ENCODE measurements around the gene SPNS3. TPM values are rescaled to one million over a fixed set of nuclear protein-coding genes. Genes with fewer than 3 reads are reported as not detected.

The SPNS3 gene
- total and polyA plus RNA-seq, 2 of the 8 experiments (the other 6 are each of a cell fraction or from before 2014, with no cell fraction given) = not detected

- no peaks in the 10 kb centered on the region for H3K36me3 ChIP-seq (ENCODE audit: control insufficient read depth in 2 of 4, insufficient read depth in 4 of 4, low read length in 3 of 4)
- H3K18ac ChIP-seq (ENCODE audit: extremely low read depth, low read length) = no peak overlapping the region
- ChIA-PET CTCF (ENCODE audit: partially characterized antibody) (interaction anchor here (0.8 to 1.0 kb wide), 4 partner anchors 12 to 55 kb away, joined by 3 read pairs; no protein-coding TSS in a partner anchor), POLR2A (ENCODE audit: partially characterized antibody) (interaction anchor here (0.6 kb wide), 1 partner anchor 68 kb away, joined by 3 read pairs; no protein-coding TSS in a partner anchor)
- no peak overlapping the region for H2BK120ac ChIP-seq (replicated peaks; ENCODE audit: low read depth, low read length)
- WGBS, 2 experiments (ENCODE audit: extremely low coverage in 1 of 2, insufficient coverage in 1 of 2, insufficient read length in 1 of 2, insufficient replicate concordance in 2 of 2, low coverage in 1 of 2, low lambda C conversion rate in 2 of 2, missing lambda C conversion rate in 1 of 2) = 91% methylated on average over 14 of the region's 14 CpGs; no CpG with 5 or more reads in 1 of the 2 experiments
- H3K27ac ChIP-seq (ENCODE audit: low read depth, low read length) = no peak overlapping the region
- H4K8ac ChIP-seq (ENCODE audit: extremely low read depth, insufficient read depth, low read length) = no peak overlapping the region
- no peak overlapping the region for H3K14ac ChIP-seq (ENCODE audit: insufficient read length)
- H2BK5ac ChIP-seq (ENCODE audit: low read depth, low read length) = no peak overlapping the region
- no peak overlapping the region for H4K5ac ChIP-seq (ENCODE audit: insufficient read length, low read depth, low read length)
- no peak overlapping the region for H3K4me3 ChIP-seq (ENCODE audit: extremely low read depth in 1 of 4, insufficient read depth in 2 of 4, low read depth in 3 of 4, low read length in 4 of 4)
- no peak overlapping the region for H4K91ac ChIP-seq (replicated peaks; ENCODE audit: insufficient read length, low read length)
- H3K9me3 ChIP-seq (ENCODE audit: insufficient read depth in 2 of 2, low read depth in 1 of 2, low read length in 1 of 2) = no peaks in the 10 kb centered on the region
- H3K23ac ChIP-seq (ENCODE audit: insufficient read length) = no peak overlapping the region
- no peak overlapping the region for H3K4me2 ChIP-seq (ENCODE audit: insufficient read depth in 1 of 2, low read depth in 2 of 2, low read length in 2 of 2)
- H4K20me1 ChIP-seq (replicated peaks in 1 of 2; ENCODE audit: control insufficient read depth in 1 of 2, insufficient read depth in 2 of 2, low read length in 2 of 2) = no peaks in the 10 kb centered on the region
- H2BK15ac ChIP-seq (ENCODE audit: low read length) = no peak overlapping the region
- H3K23me2 ChIP-seq (ENCODE audit: low read depth, low read length) = no peaks in the 10 kb centered on the region
- H2AFZ ChIP-seq (ENCODE audit: low read length) = no peak overlapping the region
- no peak overlapping the region for H3K4ac ChIP-seq (replicated peaks; ENCODE audit: insufficient read length, low read depth, low read length)
- no peaks in the 10 kb centered on the region for H3K27me3 ChIP-seq (replicated peaks in 1 of 4; ENCODE audit: control insufficient read depth in 3 of 4, extremely low read depth in 1 of 4, insufficient read depth in 3 of 4, low read length in 3 of 4)
- H3K9ac ChIP-seq (replicated peaks in 1 of 4; ENCODE audit: extremely low read depth in 1 of 4, low read depth in 3 of 4, low read length in 3 of 4) = no peak overlapping the region
- no peak overlapping the region for H3K56ac ChIP-seq (replicated peaks; ENCODE audit: insufficient read length, low read depth, low read length)
- no peak overlapping the region for H2BK20ac ChIP-seq (ENCODE audit: low read length)
- no peaks in the 10 kb centered on the region for H3K79me2 ChIP-seq (ENCODE audit: control insufficient read depth in 1 of 2, insufficient read depth in 2 of 2, low read length in 2 of 2)
- H3K4me1 ChIP-seq (replicated peaks in 1 of 4; ENCODE audit: control insufficient read depth in 3 of 4, insufficient read depth in 4 of 4, low read length in 3 of 4) = peaks cover 0 to 10% (median 5%) of the 10 kb centered on the region in 4 experiments; a peak in 4 of 7 replicates
- DNase-seq (ENCODE audit: low read depth in 1 of 2, low spot score in 2 of 2) (no peak), FAIRE-seq (no peak)
- no peaks in the 10 kb centered on the region for H3K79me1 ChIP-seq (ENCODE audit: low read depth, low read length)
- H2AK5ac ChIP-seq (ENCODE audit: low read depth, low read length) = no peak overlapping the region
- no peak overlapping the region for H2BK12ac ChIP-seq (ENCODE audit: low read depth, low read length)
- TF ChIP-seq YY1 (IDR thresholded peaks at IDR 0.05; ENCODE audit: low read depth, low read length) = no peak
- TF ChIP-seq POU5F1 (IDR thresholded peaks at IDR 0.05; ENCODE audit: low read depth, low read length) = no peak
- no peak for TF ChIP-seq USF2 (IDR thresholded peaks at IDR 0.05; ENCODE audit: low read length)
- TF ChIP-seq GTF2F1 (IDR thresholded peaks at IDR 0.05; ENCODE audit: borderline replicate concordance, low read depth, low read length) = no peak
- TF ChIP-seq KDM1A (IDR thresholded peaks at IDR 0.05; ENCODE audit: borderline replicate concordance, low read length) = no peak
- no peak for TF ChIP-seq CHD1 (IDR thresholded peaks at IDR 0.05; ENCODE audit: low read depth, low read length)
- TF ChIP-seq BRCA1 (IDR thresholded peaks at IDR 0.05; ENCODE audit: low read depth, low read length) = no peak
- TF ChIP-seq ASH2L (IDR thresholded peaks at IDR 0.05; ENCODE audit: low read length) = no peak
- no peak for TF ChIP-seq BCL11A (IDR thresholded peaks at IDR 0.05; ENCODE audit: low read depth in 2 of 2, low read length in 2 of 2)
- no peak for TF ChIP-seq ATF3 (IDR thresholded peaks at IDR 0.05; ENCODE audit: insufficient read depth, low read depth, low read length)
- TF ChIP-seq RNF2 (IDR thresholded peaks at IDR 0.05; ENCODE audit: borderline replicate concordance, low read depth, low read length, missing control alignments, poor library complexity, severe bottlenecking) = no peak
- TF ChIP-seq POLR2A (IDR thresholded peaks at IDR 0.05; ENCODE audit: control extremely low read depth in 1 of 2, low read depth in 2 of 2, low read length in 2 of 2) = no peak
- TF ChIP-seq PHF8 (conservative IDR thresholded peaks at IDR 0.05; ENCODE audit: low read depth, low read length) = no peak
Measured at GRCh38 chr17:4476017-4476416, 42.3 kb downstream of the SPNS3 start.
